ENCODE measurements around the gene FAM187B. TPM values are rescaled to one million over a fixed set of nuclear protein-coding genes. Genes with fewer than 3 reads are reported as not detected.
"Not testable (repeated sequence)": the region's sequence is repeated elsewhere in the genome, so short reads cannot be mapped to it uniquely, and the experiment has no call there.

FAM187B gene
- total RNA-seq, 1 experiment from 2014 or later, result not detected

GRCh38 chr19:35236638-35237400 lies 8.3 kb upstream of the FAM187B start:
- peak; percentile 41 for DNase-seq (ENCODE audit: low spot score)

- no peak for DNase-seq (ENCODE audit: low spot score)
Observed at GRCh38 chr19:35232912-35233311, 4.4 kb upstream of the FAM187B start.

DNA sequence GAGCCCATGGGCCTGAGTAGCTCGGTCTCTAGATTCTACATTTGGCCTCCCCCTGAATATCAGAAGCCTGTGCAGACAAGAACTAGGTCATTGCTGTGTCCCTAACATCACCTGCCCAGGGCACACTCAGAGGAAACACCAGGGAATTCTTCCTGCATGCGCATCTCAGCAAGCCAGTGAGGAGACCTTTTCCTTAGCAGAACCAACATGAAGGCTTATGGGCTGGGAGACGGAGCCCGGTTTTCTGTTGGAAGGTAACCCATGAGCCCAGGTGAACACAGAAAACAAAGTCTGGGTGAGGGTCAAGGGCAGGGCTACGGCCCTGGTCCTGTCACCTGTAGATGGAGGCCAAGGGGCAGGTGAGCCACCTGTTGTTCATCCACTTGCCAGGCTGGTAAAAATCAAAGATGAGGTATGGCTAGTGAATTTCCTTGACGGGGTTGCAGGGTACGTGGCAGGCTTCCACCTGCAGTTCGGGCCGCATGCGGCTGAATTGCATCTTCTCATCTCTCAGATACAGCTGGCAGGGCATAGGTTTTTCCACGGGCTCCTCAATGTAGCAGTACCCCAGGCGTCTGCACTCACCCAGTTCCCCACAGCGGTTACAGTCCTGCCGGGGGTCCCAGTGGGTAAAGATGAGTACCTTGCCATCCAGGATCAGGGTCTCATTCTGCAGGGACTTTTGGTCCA lies 3.6 kb upstream of the FAM187B start:
- no peak for DNase-seq (ENCODE audit: low spot score)

GRCh38 chr19:35229601-35230000 lies 1.1 kb upstream of the FAM187B start:
- DNase-seq (ENCODE audit: low spot score), result no peak

- DNase-seq (ENCODE audit: low spot score), result no peak
Observed at GRCh38 chr19:35226748-35227147, 1.8 kb downstream of the FAM187B start.

GRCh38 chr19:35225951-35226350 lies 2.6 kb downstream of the FAM187B start:
- no peak for DNase-seq (ENCODE audit: low spot score)

DNA sequence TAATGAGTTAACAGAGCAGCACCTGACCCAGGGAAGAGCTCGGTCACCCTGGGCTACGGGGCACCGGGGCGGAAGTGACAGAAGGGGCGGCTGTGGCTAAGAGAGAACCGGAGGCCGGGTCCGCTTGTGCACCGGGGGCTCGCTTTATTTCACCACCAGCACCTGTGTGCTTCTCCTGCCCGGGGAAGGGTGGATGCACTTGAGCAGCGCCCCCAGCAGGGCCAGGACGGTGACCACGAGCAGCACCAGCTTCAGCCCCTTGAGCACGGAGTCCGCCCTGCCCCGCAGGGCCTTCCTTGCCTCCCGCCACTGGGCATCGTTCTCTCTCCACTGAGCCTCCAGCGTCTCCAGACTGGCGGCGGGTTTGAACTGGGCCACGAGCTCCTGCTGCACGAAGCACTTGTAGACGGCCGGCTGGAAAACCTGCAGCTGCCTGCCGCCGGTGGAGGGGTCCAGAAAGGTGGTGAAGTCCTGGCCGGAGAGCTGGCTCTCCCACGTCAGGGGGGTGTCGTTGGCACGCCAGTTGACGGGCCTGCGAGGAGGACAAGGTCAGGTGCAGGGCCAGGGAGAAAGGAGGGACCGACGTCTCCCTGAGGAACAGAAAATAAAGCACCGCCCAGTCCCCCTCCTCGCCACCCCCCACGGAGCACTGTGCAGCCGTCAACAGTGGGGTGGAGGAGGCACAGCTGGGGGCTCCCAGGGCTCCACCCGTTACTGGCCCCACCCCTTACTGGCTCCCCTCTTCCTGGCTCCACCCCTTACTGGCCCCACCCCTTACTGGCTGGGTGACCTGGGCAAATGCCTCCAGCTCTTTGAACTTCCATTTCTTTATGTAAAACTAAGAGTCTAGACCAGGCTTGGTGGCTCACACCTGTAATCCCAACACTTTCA lies 3.6 kb downstream of the FAM187B start:
- no peak for DNase-seq (ENCODE audit: low spot score)

GRCh38 chr19:35223862-35224505 lies 4.6 kb downstream of the FAM187B start:
- no peak for DNase-seq (ENCODE audit: low spot score)

DNA sequence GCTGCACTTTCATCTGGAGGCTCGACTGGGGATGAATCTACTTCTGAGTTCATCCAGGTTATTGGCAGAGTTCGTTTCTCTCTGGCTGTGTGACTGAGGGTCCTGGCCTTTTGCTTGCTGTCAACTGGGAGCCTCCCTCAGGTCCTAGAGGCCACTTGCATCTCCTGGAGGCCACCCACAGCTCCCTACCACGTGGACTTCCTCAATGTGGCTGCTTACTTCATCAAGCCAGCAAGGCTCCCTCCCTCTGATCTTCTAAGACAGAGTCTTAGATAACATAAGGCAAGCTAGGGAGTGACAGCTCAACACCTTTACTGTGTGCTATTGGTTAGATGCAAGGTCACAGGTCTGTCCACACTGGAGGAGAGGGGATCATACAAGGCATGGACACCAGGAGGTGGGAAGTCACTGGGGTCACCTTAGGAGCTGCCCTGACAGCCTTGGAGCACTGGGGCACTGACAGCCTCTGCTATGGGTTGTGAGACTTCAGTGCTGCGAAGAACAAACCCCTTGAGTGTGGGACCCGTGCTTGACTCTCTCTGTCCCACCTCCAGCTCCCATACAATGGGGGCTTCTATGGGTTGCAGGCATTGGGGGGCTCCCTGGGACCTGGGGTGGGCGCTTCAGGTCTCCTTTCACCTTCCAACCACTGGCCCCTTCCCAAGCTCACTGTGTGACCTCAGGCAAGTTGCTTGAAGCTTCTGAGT lies 5.3 kb downstream of the FAM187B start:
- no peak for DNase-seq (ENCODE audit: low spot score)

DNA sequence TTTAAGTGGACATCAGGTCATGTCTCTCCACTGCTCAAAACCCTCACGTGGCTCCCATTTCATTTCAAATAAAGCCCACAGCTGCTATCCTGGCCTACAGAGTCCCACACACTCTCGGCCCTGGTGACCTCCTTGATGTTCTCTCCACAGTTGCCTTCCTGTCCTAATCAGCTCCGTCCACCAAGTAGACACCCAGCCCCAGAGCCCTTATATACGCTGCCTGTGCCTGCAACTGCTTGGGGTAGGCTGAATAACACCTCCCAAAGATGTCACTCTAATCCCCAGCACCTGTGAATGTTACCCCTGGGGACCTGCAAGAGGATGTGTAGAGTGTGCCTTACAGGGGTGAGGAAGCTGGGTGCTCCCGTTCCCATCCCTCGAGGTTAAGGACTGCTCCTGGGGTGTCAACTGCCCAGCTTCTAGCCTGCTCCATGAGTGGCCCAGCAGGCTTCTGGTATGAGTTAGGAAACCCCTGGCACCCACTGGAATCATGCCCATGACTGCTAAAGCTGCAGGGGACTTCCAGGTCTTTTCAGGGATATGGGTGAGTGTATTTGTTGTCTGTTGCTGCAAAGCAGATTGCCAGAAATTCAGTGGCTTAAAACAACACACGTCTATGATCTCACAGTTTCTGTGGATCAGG lies 6.0 kb downstream of the FAM187B start:
- DNase-seq (ENCODE audit: low spot score), result no peak

GRCh38 chr19:35220973-35221590 lies 7.5 kb downstream of the FAM187B start:
- DNase-seq (ENCODE audit: low spot score), result not testable (repeated sequence)

DNA sequence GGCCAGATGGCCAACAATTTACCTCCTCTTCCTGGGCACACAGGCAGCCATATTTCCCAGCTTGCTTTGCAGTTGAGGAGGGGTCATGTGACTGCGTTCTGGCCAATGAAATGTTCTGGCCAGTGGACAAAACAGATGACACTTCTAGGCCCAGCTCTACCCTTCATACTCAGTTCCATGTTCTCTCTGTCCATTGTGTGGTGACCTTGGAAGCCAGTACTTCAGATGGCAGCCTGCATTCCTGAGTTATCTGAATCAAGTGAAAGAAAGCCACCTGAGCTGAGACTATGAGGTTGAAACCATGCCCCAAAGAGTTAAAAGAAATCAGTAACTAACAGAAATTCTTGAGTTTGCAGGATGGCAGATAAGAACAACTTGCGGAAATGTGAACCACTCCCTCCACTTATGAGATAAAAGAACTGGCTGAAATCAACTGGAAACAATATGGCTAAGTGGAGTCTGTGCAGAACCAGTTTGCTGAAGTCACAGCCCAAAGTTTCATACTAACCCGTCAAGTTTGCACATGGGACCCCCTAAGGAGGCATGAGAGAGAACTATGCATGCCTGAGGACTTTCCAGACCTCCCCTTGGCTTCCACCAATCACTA lies 8.1 kb downstream of the FAM187B start:
- DNase-seq (ENCODE audit: low spot score), result no peak

DNA sequence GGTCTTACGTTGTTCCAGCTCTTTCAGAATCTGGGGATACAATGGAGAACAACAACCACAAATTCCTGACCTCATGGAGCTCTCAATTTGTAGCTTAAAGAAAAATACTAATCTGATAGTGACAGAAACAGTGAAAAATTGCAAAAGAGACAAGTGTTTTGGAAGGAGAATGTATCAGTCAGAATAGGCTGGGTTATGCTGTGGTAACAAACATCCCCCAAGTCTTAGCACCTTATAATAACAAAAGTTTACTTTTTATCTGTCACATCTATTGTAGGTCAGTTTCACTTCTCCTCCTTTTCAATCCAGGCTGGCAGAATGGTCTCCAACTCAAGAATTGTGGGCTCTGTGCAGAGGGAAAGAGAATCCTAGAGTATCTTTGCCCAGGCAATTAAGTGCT lies 9.5 kb downstream of the FAM187B start:
- no peak for DNase-seq (ENCODE audit: low spot score)

DNA sequence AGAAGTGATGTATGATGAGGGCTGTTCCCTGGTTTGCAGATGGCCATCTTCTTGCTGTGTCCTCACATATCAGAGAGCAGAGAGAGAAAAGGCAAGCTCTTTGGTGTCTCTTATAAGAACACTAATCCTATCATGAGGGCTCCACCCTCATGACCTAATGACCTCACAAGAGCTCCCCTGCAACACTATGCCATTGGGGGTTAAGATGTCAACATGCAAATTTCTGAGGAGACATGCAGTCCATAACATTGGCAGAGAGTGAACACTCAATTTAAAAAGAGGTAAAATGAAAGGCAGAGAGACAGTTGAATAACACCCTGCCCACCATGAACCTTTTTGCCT lies 10.9 kb downstream of the FAM187B start:
- no peak for DNase-seq (ENCODE audit: low spot score)

- peak; percentile 47 for DNase-seq (ENCODE audit: low spot score)
Observed at GRCh38 chr19:35216833-35217648, 11.5 kb downstream of the FAM187B start.

DNA sequence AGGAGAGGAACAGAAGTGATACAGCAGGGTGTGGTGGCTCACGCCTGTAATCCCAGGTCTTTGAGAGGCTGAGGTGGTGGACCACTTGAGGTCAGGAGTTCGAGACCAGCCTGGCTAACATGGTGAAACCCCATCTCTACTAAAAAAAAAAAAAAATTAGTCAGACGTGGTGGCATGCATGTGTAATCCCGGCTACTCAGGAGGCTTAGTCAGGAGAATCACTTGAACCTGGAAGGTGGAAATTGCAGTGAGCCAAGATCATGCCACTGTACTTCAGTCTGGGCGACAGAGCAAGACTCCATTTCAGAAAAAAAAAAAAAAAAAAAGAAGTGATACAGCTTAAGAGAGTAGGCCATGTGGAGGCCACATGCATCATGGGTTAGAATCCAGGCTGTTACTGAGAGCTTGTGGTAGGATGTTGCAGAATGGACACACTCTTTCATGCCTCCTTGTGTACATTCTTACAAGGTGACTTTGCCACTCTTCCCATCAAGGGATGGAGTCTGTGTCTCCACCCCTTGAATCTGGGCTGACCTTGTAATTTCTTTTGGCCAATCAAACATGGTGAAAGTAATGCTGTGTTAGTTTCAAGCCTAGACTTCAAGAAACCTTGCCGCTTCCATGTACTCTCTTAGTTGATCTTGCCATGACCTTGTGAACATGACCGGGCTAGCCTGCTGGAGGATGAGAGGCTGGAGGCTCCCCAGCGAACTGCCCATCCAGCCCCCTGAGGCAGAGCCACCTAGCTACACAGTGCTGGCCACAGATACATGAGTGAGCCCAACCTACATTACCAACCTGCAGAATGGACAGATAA lies 12.3 kb downstream of the FAM187B start:
- DNase-seq (ENCODE audit: low spot score), result no peak

GRCh38 chr19:35214766-35215422 lies 13.6 kb downstream of the FAM187B start:
- DNase-seq (ENCODE audit: low spot score), result no peak

Data from HT-29 (cell line).